HG02840 (cell line): ENCODE measurements around the gene TMEM127.
"Not testable (repeated sequence)": the region's sequence is repeated elsewhere in the genome, so short reads cannot be mapped to it uniquely, and the experiment has no call there.

Source experiments
- ATAC-seq: cut with Tn5 transposase; IDR thresholded peaks from one replicate; pipeline ENCODE4 v1.9.1; 2021; ENCODE audit warnings: mild to moderate bottlenecking, moderate library complexity, moderate number of reproducible peaks; ENCODE audit not compliant: unreplicated experiment, low FRiP score

Gene TMEM127

DNA sequence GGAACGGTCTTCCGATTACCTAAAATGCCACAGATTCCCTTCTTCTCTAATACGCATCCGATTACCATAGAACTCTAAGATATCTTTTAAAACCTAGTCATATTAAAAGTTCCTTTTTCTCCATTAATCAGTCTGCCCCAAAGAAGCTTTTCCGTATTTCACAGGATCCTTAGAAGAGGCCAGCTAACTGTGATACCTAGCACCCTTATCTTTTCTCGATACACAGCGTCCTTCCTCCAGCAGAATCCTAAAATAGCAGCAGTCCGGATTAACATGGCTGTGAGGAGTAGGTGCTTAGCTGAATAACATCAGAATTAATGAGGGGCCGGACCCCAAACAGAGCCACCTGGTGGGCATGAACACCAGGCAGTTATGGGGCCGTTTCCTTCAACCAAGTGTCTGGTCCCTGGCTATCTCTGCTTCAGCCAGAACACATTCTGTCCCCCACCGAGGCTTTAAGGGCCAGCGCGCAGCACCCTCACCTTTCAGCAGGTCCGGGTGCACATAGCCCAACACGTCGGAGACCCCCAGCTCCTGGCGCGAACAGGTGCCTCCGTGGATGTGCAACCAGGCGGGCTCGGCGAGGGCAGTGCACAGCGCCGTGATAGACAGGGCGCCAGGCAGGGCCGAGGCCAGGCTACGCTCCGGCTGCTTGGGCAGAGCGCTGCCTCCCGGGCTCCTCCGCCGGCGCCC lies 995 bp downstream of the TMEM127 start:
- peak; percentile 2 for ATAC-seq

DNA sequence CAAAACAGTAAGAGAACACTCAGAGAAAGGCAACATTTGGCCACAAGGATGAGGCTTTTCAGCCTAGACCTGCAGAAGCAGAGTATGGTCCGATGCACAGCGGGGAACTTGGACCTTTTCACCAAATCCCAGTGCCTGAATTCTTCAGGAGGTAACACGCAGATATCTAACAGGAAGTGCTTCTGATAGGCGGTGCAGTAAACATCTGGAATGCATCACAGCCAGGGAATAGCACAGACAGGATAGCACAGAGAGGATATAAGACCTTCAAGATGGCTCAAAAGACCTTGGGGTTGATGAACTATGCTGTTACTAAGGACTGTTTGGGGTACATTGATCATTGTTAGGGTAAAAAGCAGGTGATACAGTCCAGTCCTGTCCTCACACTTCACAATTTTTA lies 1.7 kb downstream of the TMEM127 start:
- ATAC-seq: no peak

DNA sequence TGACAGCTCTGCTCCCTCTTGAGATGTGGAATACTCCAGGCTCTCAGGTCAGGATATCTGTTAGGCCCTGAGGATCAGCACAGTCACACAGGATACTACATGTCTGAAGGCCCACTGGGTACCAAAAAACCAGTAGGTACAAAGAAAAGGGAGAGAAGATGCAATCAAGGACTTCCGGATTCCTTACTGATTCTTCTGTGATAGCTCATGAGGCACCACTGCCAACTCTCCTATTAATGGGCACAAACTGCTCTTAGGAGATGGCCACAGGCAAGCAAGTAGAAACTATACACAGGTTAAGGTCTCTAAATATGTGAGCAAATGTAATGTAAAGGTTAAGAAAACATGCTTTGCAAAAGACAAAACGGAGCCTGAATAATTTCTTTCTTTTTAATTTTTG lies 3.5 kb downstream of the TMEM127 start:
- ATAC-seq: no peak

DNA sequence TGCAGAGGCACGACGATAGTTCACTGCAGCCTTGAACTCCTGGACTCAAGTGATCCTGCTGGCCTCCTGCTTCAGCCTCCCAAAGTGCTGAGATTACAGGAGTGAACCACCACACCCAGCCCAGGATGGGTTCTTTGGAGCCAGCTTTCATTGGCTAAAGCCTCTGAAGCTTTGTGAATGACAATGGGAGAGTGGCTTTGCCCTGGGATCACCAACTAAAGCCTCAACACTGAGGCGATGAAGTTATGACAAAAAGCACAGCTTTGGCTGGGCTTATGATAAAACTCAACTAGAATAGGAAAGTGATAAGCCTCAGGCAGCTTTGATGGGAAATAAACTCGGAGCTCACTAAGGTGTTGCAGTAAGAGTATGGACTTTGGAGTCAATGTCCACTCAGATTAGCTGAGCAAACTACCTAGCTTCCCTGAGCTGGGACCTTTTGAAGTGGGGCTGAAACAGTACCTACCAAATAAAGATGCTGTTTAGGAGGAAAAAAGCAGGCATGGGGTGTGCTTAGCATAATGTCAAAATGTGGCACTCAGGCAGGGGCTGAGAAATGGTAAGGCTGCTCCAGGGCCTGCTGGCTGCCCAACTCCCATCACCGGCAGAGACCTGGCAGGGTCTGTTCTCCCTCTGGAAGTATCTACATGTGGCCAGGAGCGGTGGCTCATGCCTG lies 4.3 kb downstream of the TMEM127 start:
- ATAC-seq: no peak

DNA sequence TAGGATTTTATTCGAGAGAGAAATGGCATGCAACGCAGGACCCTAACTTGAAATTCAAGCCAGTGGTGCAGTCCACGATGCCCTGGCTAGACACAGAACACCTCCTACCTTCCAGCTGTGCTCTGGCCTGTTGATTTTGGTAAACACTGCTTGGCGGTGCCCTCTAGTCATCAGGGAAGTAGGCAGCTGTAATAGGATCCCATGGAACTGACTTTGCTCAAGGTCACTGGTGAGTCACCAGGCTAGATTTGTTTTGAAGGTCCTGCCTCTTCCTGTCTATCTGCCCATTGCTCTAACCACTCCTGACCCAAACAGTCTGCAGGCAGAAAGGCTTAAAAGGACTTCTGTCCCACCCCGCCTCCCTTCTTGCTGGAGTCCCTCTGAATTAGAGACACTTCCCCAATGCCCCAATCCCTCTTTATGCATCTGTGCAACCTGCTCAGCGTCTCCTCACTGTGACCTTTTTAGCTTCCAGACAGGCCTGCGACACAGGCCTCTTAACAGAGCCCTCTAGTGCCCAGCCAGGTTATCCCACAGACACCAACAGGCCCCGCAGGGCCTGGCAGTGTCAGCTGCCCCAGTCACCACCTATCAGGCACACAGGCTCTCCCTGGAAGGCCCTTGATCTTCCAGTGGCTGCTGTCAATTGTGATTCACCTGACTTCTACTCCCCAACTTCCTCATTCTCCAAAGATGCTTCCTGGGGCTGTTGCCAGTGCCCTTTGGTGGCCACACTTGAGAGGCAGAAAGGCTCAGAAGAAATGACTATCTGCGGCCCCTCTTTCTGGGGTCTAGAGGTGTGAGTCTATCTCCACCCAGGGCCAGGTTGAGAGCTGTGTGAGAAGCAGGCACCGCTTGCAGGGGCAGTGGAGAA lies 5.2 kb downstream of the TMEM127 start:
- no peak for ATAC-seq

DNA sequence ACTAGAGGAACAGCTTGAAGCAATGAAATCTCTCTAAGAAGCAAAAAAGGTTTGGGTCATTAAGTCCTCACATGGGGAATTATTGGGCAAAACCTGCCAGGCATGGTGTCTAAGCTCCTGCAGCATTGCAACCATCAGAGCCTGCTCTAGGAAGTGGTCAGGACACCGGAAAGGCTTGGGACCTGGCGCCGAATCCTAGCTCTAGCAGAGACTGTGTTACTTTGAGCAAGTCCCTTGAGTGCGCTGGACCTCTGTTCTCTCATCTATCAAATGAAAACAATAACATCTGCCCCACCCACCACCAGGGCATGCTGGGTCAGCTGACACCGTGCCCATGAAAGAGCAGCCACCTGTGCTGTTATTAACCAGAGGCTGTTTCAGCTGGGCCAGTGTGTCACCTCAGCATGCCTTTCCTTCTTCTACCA lies 6.3 kb downstream of the TMEM127 start:
- ATAC-seq: no peak

DNA sequence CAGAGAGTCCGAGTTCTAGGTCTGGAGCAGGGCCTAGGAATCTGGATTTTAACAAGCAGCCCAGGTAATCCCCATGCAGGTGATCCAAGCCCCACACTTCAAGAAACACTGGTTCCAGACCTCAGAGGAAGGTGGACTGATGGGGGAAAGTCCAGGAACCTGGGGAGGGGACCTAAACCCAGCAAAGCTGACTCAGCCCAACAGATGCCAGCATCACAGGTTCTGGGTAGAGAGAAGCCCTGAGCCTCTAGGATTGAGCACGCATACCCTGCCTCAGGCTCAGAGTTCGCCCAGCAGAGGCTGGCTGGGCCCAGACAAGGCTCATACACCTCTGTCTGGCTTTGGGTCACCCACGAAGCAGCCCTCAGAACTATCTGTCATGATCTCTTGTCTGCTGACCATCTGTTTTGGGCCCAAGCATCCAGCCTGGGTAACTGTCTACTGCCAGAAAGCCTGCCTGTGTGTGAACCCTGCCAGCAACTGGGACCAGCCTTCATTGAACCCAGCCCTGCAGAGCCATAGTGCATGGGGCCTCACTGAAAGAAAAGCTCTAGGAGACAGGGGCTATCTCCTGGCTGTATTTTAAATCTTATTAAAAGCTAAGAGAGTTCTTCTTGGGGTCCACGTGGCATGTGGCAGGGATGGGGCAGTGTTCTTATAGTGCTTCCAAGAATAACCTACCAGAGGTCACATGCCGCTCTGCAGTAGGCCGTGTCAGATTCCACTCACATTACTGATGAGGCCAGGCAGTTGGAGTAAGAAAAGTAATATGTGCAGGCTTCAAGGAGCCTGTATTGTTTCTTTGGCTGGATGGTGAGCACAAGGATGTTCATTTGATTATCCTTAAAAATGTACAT lies 7.4 kb downstream of the TMEM127 start:
- ATAC-seq: no peak

DNA sequence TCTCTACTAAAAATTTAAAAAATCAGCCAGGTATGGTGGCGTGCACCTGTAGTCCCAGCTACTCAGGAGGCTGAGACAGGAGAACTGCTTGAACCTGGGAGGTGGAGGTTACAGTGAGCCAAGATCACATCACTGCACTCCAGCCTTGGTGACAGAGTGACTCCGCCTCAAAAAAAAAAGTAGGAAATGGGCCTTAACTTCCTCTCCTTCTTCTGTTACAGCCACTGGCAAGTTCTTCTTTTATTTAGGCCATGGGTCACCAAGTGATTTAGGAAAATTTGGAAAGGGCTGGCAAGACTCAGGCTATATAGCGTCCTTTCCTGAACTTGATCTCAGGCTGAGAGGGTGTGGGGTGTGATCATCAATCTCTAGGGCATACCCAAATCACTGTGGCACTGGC lies 8.1 kb downstream of the TMEM127 start:
- ATAC-seq: not testable (repeated sequence)

DNA sequence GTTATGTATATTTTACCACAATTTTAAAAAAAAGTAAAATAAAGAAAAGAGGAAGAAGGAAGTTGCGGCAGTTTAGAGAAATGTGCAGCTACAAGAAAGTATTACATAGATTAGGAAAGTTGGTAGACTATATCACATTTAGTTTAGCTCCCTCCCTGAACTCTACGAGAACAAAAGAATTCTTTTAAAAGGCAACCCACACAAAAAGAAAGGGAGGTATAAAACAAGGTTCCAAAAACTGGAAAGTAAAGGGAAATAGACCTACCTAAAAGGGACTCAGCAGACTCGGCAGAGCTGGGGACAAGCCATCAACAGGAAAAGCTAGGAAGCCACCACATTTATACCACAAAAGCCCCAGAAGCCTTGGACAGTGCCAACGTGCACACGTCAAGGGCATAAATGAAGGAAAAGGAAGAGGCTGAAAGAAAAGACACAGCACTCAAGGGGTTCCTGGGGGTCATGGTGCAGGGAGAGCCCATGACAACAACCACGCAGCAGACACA lies 9.1 kb downstream of the TMEM127 start:
- no peak for ATAC-seq

DNA sequence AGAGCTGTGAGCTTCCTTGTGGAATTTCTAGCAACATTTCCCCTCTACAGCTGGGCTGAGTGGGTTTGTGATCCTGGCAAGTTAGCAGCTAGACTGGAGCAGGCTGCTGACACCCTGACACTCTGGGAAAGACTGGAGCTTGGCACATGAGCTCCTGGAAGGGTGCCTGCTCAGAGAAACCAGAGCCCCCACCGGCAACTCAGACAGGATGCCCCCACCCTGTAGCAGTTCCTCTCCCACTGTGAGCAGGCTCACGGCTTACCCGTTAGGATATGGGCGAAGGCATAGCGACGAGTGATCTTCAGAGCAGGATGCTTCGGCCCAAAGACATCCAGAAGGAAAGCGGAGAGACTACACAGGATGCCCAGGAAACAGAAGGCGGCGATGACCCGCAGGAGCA lies 11.2 kb downstream of the TMEM127 start:
- no peak for ATAC-seq

DNA sequence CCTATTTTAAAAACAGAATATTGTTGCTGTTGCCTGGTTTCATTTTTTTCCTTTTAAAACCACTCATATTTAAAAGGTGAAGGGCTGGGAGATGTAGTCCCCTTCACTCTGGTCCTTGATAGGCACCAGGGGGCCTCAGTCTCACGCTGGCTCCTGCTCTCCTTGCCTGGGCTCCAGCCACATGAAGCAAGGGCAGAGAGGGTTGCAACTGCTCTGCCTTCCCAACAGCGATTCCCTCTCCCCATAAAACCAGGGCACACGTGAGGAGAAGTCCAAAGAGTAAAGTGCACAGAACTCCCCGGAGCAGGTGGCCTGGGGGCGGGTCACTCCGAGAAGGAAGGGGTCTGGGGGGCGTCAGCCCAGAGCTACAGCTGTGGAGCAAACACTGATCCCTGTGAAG lies 12.8 kb downstream of the TMEM127 start:
- no peak for ATAC-seq

DNA sequence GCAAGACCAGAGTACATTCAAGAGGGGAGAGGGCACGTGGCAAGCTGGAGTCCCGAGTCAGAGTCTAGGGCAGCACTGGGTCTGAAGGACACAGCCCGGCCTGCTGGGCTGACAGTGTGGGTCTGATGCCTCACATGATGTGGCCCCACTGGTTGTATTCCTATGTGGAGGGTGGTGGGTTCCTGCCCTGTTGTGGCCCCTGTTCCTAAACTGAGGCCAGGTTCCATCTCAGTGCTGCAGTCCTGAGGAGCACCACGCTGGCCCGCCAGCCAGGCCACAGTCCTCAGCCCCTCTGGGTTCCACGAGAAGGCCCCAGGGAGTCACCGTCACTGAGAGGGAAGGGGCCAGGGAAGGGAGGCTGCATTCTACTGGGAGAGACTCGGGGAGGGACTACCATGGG lies 13.3 kb downstream of the TMEM127 start:
- ATAC-seq: no peak

DNA sequence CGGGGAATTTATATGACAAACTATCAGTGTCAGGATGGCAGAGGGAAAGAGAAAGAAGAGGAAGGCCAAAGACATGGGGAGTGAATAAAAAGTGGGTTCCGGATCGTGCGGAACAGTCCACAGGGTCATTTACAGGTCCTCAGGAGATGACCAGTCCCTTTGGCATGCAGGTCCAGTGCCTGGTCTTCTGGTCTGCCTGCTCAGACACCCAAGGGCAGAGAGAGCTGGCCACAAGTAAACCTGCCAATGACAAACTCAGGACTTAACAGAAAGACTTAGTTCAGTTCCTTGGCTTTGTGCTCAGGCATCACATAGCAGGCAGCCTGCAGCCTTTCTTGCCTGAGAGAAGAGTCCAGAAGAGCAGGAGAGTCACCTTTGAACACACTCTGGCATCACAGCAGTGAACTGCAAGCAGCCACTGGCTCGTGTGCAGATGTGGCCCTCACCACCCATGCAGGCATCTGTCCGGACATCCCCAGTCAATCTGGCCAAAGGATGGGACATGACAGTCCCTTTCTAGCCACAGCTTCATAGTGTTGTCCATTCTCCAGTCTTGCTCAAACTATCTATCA lies 14.0 kb downstream of the TMEM127 start:
- no peak for ATAC-seq

DNA sequence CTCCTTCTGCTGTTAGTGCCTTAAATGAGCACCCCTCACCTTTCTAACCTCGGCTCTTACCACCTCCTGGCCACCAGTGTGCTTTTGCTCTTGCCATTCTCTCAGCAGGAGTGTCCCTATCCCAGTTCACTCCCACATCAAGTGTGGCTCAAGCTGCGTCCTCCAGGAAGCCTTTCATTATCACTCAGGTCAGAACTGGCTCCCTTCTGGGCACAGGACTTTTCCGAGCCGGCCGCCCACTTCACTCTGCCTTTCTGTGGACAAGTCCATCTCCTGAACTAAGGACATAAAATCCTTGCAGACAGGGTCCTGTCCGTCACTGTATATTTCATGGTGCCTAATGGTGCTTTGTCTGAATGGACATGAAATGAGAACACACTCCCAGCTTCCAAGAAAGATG lies 15.6 kb downstream of the TMEM127 start:
- no peak for ATAC-seq

DNA sequence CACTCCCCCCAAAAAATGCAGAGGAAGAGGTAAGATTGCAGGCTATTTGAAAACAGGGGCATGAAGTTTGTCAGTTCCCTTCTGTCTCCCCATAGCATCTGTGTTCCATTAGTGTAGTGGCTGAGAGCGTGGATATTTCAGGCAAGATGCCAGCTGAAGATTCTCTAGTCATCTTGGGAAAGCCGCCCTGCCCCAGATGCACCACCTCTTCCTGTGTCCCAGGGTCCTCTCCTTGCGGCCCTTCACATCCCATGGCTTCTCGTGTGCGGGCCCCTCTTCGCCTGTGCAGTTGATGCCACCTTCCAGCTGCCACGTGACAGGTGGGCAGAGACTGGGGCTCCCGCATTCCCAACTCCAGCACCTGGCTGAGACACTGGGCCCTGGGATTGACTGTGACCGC lies 16.1 kb downstream of the TMEM127 start:
- no peak for ATAC-seq

DNA sequence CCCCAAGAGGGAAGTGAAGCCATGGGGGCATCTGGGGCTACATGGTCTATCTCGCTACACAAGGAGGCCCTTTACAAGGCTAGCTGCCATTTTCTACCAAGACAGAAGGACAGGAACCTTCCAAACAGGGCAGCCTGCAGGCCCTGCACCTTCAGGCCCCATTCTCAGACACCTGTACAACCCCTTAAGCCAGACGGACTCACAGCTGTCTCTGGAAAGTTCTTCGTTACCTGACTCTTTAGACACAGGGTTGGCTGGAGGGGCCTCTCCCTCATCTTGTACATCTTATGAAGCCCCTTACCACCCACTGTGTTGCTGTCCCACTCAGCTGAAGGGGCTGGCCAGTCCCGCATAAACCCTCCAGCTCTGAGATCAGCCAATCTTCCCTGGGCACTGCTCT lies 17.2 kb downstream of the TMEM127 start:
- no peak for ATAC-seq

DNA sequence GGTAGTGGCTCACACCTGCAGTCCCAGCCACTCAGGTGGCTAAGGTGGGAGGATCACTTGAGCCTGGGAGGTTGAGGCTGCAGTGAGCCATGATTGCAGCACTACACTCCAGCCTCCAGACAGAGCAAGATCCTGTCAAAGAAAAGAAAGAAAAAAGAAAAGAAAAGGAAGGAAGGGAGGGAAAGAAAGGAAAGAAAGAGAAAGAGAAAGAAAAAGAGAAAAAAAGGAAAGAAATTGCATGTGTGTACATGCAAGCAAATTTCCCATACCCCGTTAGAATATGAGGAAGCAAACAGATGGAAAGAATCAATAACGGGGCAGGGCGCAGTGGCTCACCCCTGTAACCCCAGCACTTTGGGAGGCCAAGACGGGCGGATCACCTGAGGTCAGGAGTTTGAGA lies 17.9 kb downstream of the TMEM127 start:
- ATAC-seq: no peak

DNA sequence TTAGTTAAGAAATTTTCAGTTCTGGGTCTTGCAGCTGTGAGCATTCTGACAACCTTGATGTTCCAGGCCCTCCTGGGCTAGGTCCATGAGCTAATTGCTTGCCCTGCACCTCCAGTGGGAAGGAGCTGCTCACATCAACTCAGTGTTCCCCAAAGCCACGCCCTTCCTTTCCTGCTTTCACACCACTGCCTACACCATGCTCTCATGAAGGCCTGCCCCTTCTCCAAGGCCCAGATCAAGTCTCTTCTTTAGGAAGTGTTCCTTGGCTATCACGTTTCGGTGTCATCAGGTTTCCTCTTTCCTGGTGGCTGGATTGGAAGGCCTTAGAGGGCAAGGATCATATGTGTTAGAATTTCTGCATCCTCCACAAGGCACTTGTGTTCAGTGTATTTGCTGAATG lies 18.8 kb downstream of the TMEM127 start:
- ATAC-seq: no peak

DNA sequence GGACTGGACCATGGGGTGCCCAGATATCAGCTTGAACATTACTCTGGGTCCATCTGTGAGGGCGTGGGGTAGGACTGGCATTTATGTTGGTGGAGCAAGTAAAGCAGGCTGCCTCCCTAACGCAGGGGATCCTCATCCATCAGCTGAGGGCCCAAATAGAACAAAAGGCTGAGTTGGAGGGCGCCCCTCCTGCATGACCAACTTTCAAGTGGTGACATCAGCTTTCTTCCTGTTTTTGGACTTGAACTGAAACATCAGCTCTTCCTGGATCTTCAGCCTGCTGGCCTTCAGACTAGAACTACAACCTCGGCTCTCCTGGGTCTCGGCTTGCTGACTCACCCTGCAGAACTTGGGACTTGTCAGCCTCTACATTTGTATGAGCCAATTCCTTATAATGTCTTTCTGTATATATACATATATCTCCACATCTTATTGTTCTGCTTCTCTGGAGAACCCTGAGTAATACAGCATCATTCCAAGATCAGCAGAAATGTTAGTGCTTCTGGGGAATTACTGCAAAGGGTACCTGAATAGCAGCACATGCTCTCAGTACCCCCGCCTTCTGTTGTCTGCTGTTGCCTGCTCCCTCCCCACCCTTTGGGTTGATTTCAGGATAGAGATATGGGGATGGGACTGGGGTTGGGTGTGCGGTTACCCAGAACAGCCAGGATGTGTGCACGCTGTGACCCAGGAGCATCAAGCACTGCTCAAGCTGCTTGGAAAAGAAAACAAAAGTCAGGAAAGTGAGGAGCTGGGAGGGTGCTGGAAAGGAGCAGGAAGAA lies 20.0 kb downstream of the TMEM127 start:
- ATAC-seq: no peak
